Lower leg skin (tissue), 3 donors: ENCODE data around the gene ESYT2.

Experiments used
- POLR2A ChIP-seq, 2 donors: fragments of 450-650 bp; IDR thresholded peaks; one replicate each; pipeline ENCODE4 v1.6.1; 2016 to 2017; ENCODE audit warnings: antibody characterized with exemption in 2 of 2, mild to moderate bottlenecking in 1 of 2, moderate library complexity in 1 of 2
- TF ChIP-seq, protein P1 (sequence below), 3 donors: fragments of 450-650 bp; IDR thresholded peaks; one replicate each; pipeline ENCODE4 v1.5.1; 2016; ENCODE audit warnings: antibody characterized with exemption in 3 of 3, mild to moderate bottlenecking in 3 of 3, moderate library complexity in 2 of 3

DNA sequence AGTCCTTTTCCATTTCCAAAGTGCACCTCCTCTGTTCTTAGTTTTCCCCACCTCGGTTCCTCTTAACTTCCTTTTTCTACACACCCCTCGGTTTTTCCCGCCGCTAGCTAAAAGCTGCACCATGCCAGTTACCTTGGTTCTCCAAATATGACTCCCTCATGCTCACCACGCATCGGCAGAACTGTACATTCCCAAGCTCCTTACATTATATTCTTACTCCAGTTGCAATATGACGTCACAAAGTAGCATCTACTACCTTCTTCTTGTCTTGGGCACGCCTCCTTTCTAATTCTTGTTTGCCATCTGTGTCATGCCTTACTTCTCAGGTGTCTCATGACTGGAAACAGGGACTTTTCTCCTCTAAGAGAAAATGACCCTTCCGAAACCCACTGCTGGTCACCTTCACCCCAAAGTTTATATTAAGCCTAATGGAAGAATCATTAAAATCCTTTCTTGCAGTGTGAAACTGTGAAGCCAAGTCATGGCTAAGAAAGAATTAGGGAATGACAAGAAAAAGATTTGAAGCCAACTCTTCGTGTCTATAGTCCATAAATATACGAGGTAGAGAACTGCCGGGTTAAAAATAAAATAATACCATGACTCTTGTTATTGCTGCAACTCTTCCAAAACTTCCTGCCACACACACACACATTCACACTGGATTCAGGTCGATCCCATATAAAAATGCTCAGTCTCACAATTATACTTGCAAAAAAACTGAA is 1.7 kb downstream of the ESYT2 start:
- TF ChIP-seq, protein P1, sequence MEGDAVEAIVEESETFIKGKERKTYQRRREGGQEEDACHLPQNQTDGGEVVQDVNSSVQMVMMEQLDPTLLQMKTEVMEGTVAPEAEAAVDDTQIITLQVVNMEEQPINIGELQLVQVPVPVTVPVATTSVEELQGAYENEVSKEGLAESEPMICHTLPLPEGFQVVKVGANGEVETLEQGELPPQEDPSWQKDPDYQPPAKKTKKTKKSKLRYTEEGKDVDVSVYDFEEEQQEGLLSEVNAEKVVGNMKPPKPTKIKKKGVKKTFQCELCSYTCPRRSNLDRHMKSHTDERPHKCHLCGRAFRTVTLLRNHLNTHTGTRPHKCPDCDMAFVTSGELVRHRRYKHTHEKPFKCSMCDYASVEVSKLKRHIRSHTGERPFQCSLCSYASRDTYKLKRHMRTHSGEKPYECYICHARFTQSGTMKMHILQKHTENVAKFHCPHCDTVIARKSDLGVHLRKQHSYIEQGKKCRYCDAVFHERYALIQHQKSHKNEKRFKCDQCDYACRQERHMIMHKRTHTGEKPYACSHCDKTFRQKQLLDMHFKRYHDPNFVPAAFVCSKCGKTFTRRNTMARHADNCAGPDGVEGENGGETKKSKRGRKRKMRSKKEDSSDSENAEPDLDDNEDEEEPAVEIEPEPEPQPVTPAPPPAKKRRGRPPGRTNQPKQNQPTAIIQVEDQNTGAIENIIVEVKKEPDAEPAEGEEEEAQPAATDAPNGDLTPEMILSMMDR (IDR thresholded peaks at IDR 0.05): no peak
- no peak for TF ChIP-seq POLR2A (IDR thresholded peaks at IDR 0.05)
